GM12878 (cell line): ENCODE measurements around the gene GABRB1. TPM values are rescaled to one million over a fixed set of nuclear protein-coding genes. Genes with fewer than 3 reads are reported as not detected.
A peak's percentile ranks its signal among the peaks of the same experiment; 100 is the strongest.

ENCODE experiments used
- ATAC-seq: fragments of 200-7000 bp; cut with Tn5 transposase; 3 replicates; pipeline ENCODE4 v1.9.1; 2020; ENCODE audit warnings: mild to moderate bottlenecking, moderate library complexity
- BruUV-seq: library from RNA; stranded (reverse); fragments of 400-500 nt; replicated peaks from 2 replicates; lab custom pipeline; 2021; lab: Mats Ljungman, UMichigan
- CTCF ChIA-PET: fragments of 300-600 bp; sonication (Branson Sonifier 250); formaldehyde crosslinking; extraction: SDS; loops from one replicate; lab custom pipeline; 2021; ENCODE audit warnings: inconsistent platforms; lab: Yijun Ruan, JAX
- POLR2A ChIA-PET: fragments of 350-600 bp; formaldehyde crosslinking; extraction: SDS; loops from one replicate; lab custom pipeline; 2021; ENCODE audit warnings: inconsistent platforms; lab: Charles Lee
- RAD21 ChIA-PET: fragments of 300-600 bp; sonication (Branson Sonifier 250); formaldehyde crosslinking; loops from one replicate; lab custom pipeline; 2023; ENCODE audit warnings: antibody characterized with exemption; ENCODE audit not compliant: unreplicated experiment; lab: Charles Lee
- SMC1A ChIA-PET: fragments of 300-600 bp; sonication (Branson Sonifier 250); formaldehyde crosslinking; loops from one replicate; lab custom pipeline; 2023; ENCODE audit not compliant: unreplicated experiment, uncharacterized antibody; lab: Charles Lee
- DNase-seq: peaks from one replicate; pipeline ENCODE4 v3.0.0-alpha.2; 2011; ENCODE audit warnings: low read depth, low spot score
- FAIRE-seq: peaks from 3 replicates; lab custom pipeline; 2011; peaks lifted over from hg19 to GRCh38; lab: Jason Lieb, UNC
- H2AFZ ChIP-seq: 2 replicates; pipeline ENCODE4 v1.6.0; 2011; ENCODE audit warnings: low read depth, low read length, control low read depth; ENCODE audit not compliant: control insufficient read depth
- H3K27ac ChIP-seq: 2 replicates; pipeline ENCODE4 v1.5.1; 2011; ENCODE audit warnings: control low read depth; ENCODE audit not compliant: control insufficient read depth, insufficient read depth
- H3K27me3 ChIP-seq, 2 experiments: replicated peaks in 1 of 2; 2 replicates each; pipeline versions ENCODE4 v1.6.0 to v1.6.1; 2011; ENCODE audit warnings: low read length in 1 of 2; ENCODE audit not compliant: control insufficient read depth in 2 of 2, insufficient read depth in 2 of 2
- H3K36me3 ChIP-seq, 2 experiments: 2 replicates each; pipeline ENCODE4 v1.5.1; 2011; ENCODE audit warnings: low read length in 1 of 2; ENCODE audit not compliant: control insufficient read depth in 2 of 2, insufficient read depth in 2 of 2
- H3K4me1 ChIP-seq: 2 replicates; pipeline ENCODE4 v1.6.1; 2011; ENCODE audit warnings: mild to moderate bottlenecking, low read length, moderate library complexity, mixed read lengths; ENCODE audit not compliant: control insufficient read depth, insufficient read depth
- H3K4me2 ChIP-seq: 2 replicates; pipeline ENCODE4 v1.6.0; 2011; ENCODE audit warnings: control low read depth; ENCODE audit not compliant: control insufficient read depth, insufficient read depth
- H3K4me3 ChIP-seq: fragments of 200-600 bp; sonication (generic); 2 replicates; pipeline ENCODE4 v1.5.1; 2016
- H3K79me2 ChIP-seq: 2 replicates; pipeline ENCODE4 v1.6.0; 2011; ENCODE audit warnings: low read length; ENCODE audit not compliant: control insufficient read depth, insufficient read depth
- H3K9ac ChIP-seq: 2 replicates; pipeline ENCODE4 v1.8.0; 2011; ENCODE audit warnings: low read length, control low read depth, mixed read lengths; ENCODE audit not compliant: control insufficient read depth, insufficient read depth
- H3K9me3 ChIP-seq: replicated peaks from 3 replicates; pipeline ENCODE4 v1.5.1; 2011; ENCODE audit warnings: mild to moderate bottlenecking, low read length; ENCODE audit not compliant: control insufficient read depth, insufficient read depth
- H4K20me1 ChIP-seq: 2 replicates; pipeline ENCODE4 v1.6.0; 2011; ENCODE audit not compliant: control insufficient read depth, insufficient read depth
- ATF2 ChIP-seq: IDR thresholded peaks from 2 replicates; pipeline ENCODE4 v1.6.1; 2012; ENCODE audit warnings: low read length, inconsistent platforms
- BRCA1 ChIP-seq: IDR thresholded peaks from 2 replicates; pipeline ENCODE4 v1.6.1; 2011; ENCODE audit warnings: low read depth, low read length, improper control_type of control experiment
- CHD4 ChIP-seq: fragments of 200-600 bp; sonication (generic); IDR thresholded peaks from 2 replicates; pipeline ENCODE4 v1.6.1; 2016; ENCODE audit warnings: mild to moderate bottlenecking
- CREB1 ChIP-seq: IDR thresholded peaks from 2 replicates; pipeline ENCODE4 v1.6.1; 2012; ENCODE audit warnings: low read depth, mild to moderate bottlenecking, inconsistent platforms
- E2F8 ChIP-seq: fragments of 450-650 bp; IDR thresholded peaks from 2 replicates; pipeline ENCODE4 v1.6.1; 2018; ENCODE audit warnings: mild to moderate bottlenecking, low read depth, moderate library complexity; ENCODE audit not compliant: partially characterized antibody
- GABPA ChIP-seq: IDR thresholded peaks from 2 replicates; pipeline ENCODE4 v1.6.1; 2014; ENCODE audit warnings: antibody characterized with exemption, low read depth, mild to moderate bottlenecking, inconsistent platforms
- MYB ChIP-seq: fragments of 150-350 bp; IDR thresholded peaks from 2 replicates; pipeline ENCODE4 v1.6.1; 2014; ENCODE audit warnings: mild to moderate bottlenecking, low read depth, low read length, borderline replicate concordance
- NFIC ChIP-seq: IDR thresholded peaks from 2 replicates; pipeline ENCODE4 v1.6.1; 2012; ENCODE audit warnings: low read depth, mild to moderate bottlenecking, inconsistent platforms, low read length, moderate library complexity
- RAD51 ChIP-seq: fragments of 450-650 bp; IDR thresholded peaks from 2 replicates; pipeline ENCODE4 v1.6.1; 2016; ENCODE audit warnings: moderate library complexity, mild to moderate bottlenecking, inconsistent platforms
- SKIL ChIP-seq: fragments of 450-650 bp; IDR thresholded peaks from 2 replicates; pipeline ENCODE4 v1.6.1; 2017; ENCODE audit warnings: mild to moderate bottlenecking, low read depth, inconsistent platforms; ENCODE audit not compliant: poor library complexity, severe bottlenecking
- TCF12 ChIP-seq: IDR thresholded peaks from 2 replicates; pipeline ENCODE4 v1.6.1; 2011; ENCODE audit warnings: low read depth, mild to moderate bottlenecking, low read length
- ZBTB40 ChIP-seq: fragments of 450-650 bp; IDR thresholded peaks from 2 replicates; pipeline ENCODE4 v1.6.1; 2016; ENCODE audit warnings: mild to moderate bottlenecking, moderate library complexity, borderline replicate concordance
- whole genome bisulfite sequencing: methylation state at CpG from one replicate; pipeline ENCODE4 v1.1.6; 2016; ENCODE audit warnings: low lambda C conversion rate; ENCODE audit not compliant: insufficient replicate concordance, insufficient coverage; ENCODE audit errors: missing lambda C conversion rate; 5-methylcytosine and 5-hydroxymethylcytosine counted together
- in situ Hi-C: fragments of 300-500 bp; cut with MboI; formaldehyde crosslinking; loops from 9 replicates; pipeline ENCODE4 v1.14.3; 2018; ENCODE audit warnings: mixed read lengths
- intact Hi-C: fragments of 100-400 bp; cut with micrococcal nuclease; formaldehyde crosslinking; loops from one replicate; pipeline ENCODE4 v1.14.2; 2022; ENCODE audit not compliant: unreplicated experiment
- polyA plus RNA-seq, 11 experiments: library from polyadenylated mRNA; depleted of rRNA in 4 of 11; unstranded in 6 of 11; stranded (reverse) in 5 of 11; fragments of >200 nt; fragmentation: Nextera tagmentation in 4 of 11; fragmentation: Illumina TruSeq in 1 of 11; extraction: Ambion mirVana in 4 of 11; extraction: Trizol in 1 of 11; gene quantifications; 1 replicate in 1 of 11; 2 replicates in 10 of 11; pipeline versions ENCODE4 v1.2.1 to v1.2.3, GENCODE V29; 2011 to 2016; ENCODE audit warnings: inconsistent platforms in 2 of 11, missing spikeins in 2 of 11, low read depth in 1 of 11
- total RNA-seq, 4 experiments: library from RNA; depleted of rRNA in 3 of 4; stranded (reverse); fragments of >200 nt in 3 of 4; fragmentation: Illumina TruSeq in 1 of 4; extraction: Trizol in 1 of 4; gene quantifications; 2 replicates each; pipeline versions ENCODE4 v1.2.1 to v1.2.3, GENCODE V29; 2013 to 2021

GABRB1 gene
- total and polyA plus RNA-seq, 10 of the 15 experiments (the other 5 are each of a cell fraction or from before 2014, with no cell fraction given): 0.13 to 0.92 TPM; not detected in 8

GRCh38 chr4:47010912-47011446 lies 20.4 kb upstream of the GABRB1 start:
- ChIA-PET POLR2A (interaction anchor here (0.7 to 2.8 kb wide), 11 partner anchors 14 to 1948 kb away, joined by 3 to 11 read pairs (median 4); partner anchors contain the start of gene GABRA4), RAD21 (interaction anchor here (0.7 to 3.1 kb wide), 31 partner anchors 9 to 557 kb away, joined by 3 to 30 read pairs (median 5); partner anchors contain the start of genes GABRA4 and GABRB1), SMC1A (interaction anchor here (1.0 to 6.9 kb wide), 26 partner anchors 10 to 500 kb away, joined by 3 to 132 read pairs (median 6); partner anchors contain the start of genes GABRA4 and GABRB1), CTCF (interaction anchor here (0.7 to 4.2 kb wide), 21 partner anchors 10 to 111 kb away, joined by 3 to 21 read pairs (median 5); no protein-coding TSS in a partner anchor)
- in situ Hi-C loops: no loop called here
- 26% methylated on average over 2 of the region's 2 CpGs for WGBS
- no peaks in the 10 kb centered on the region for H4K20me1 ChIP-seq
- H3K27ac ChIP-seq: peak overlapping the region; percentile 8; the same call in 1 of the 2 replicates
- DNase-seq (peak; percentile 54), FAIRE-seq (peak; percentile 7), ATAC-seq (peak; percentile 86)
- H3K27me3 ChIP-seq: no peaks in the 10 kb centered on the region
- H2AFZ ChIP-seq: peak overlapping the region; percentile 68
- no peaks in the 10 kb centered on the region for H3K79me2 ChIP-seq
- H3K4me1 ChIP-seq: peaks cover 4% of the 10 kb centered on the region; the same call in 1 of the 2 replicates
- intact Hi-C loops: no loop called here
- no peaks in the 10 kb centered on the region for H3K9me3 ChIP-seq
- no peak overlapping the region for H3K4me3 ChIP-seq
- no peak overlapping the region for H3K9ac ChIP-seq
- H3K36me3 ChIP-seq: no peaks in the 10 kb centered on the region
- H3K4me2 ChIP-seq: peak overlapping the region; percentile 11; the same call in 1 of the 2 replicates
- no TSS peak for BruUV-seq
- TF ChIP-seq ZBTB40 (no peak; the same call in 1 of the 2 replicates), SKIL (peak; percentile 52), TCF12 (no peak), E2F8 (no peak), RAD51 (no peak), CREB1 (no peak), ATF2 (no peak), CHD4 (no peak), MYB (no peak), BRCA1 (no peak), GABPA (0 out of 2 replicates have a peak, but pooled peaks have one; percentile 17), NFIC (peak; percentile 58; the same call in 1 of the 2 replicates)
